Measurements from ENCODE around the gene KRT7.

KRT7 gene

DNA sequence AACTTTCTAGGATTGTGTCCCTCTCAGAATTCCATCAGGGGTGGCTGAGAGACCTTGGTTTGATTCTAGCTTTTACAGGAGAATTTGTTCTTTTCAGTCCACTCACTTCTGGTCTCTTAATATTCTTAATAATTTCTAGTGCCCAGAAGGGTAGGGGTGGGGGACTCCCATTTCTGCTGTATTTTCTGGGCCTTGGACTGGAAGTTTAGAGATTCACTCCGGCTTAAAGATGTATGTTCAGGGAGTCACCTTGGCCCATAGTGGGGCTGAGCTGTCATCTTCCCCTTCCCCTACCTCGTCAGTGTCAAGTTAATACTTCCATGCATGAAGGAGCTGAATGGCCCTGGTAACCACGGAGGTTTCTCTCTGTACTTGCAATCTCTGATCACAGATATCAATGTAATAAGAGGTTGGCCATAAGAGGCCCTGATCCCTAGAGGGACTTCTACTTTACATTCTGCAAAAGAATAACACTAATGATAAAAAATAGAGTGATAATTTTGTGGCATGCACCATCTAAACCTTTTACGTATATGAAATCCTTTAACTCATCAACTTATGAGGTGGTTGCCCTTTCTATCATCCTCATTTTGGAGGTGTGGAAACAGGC lies 51.6 kb downstream of the KRT7 start:
- Histone ChIP-seq H3K27ac (ENCODE audit: low read length) (no peak overlapping the region), H3K4me1 (ENCODE audit: low read length) (no peaks in the 10 kb centered on the region), H3K9me3 (replicated peaks; ENCODE audit: insufficient read depth, low read length) (no peaks in the 10 kb centered on the region), H3K36me3 (replicated peaks; ENCODE audit: insufficient read depth, low read length) (no peaks in the 10 kb centered on the region), H3K79me2 (ENCODE audit: low read length) (no peaks in the 10 kb centered on the region), H3K9ac (ENCODE audit: low read length) (no peak overlapping the region), H3K4me3 (ENCODE audit: low read length) (no peak overlapping the region), H3K9me2 (replicated peaks; ENCODE audit: insufficient read depth, low read length) (no peaks in the 10 kb centered on the region), H3K27me3 (replicated peaks; ENCODE audit: insufficient read depth, low read length) (peaks cover 15% of the 10 kb centered on the region; the same call in 1 of the 2 replicates), H2AFZ (ENCODE audit: low read length) (no peak overlapping the region), H4K20me1 (ENCODE audit: insufficient read depth, low read length) (no peaks in the 10 kb centered on the region), H3K4me2 (ENCODE audit: low read depth, low read length) (no peak overlapping the region), H3F3A (ENCODE audit: insufficient read depth, low read length) (no peaks in the 10 kb centered on the region)
- TF ChIP-seq EZH2phosphoT487 (IDR thresholded peaks at IDR 0.05; ENCODE audit: low read length): no peak
- TF ChIP-seq, protein P1, sequence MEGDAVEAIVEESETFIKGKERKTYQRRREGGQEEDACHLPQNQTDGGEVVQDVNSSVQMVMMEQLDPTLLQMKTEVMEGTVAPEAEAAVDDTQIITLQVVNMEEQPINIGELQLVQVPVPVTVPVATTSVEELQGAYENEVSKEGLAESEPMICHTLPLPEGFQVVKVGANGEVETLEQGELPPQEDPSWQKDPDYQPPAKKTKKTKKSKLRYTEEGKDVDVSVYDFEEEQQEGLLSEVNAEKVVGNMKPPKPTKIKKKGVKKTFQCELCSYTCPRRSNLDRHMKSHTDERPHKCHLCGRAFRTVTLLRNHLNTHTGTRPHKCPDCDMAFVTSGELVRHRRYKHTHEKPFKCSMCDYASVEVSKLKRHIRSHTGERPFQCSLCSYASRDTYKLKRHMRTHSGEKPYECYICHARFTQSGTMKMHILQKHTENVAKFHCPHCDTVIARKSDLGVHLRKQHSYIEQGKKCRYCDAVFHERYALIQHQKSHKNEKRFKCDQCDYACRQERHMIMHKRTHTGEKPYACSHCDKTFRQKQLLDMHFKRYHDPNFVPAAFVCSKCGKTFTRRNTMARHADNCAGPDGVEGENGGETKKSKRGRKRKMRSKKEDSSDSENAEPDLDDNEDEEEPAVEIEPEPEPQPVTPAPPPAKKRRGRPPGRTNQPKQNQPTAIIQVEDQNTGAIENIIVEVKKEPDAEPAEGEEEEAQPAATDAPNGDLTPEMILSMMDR (IDR thresholded peaks at IDR 0.05; ENCODE audit: low read length): no peak
- TF ChIP-seq EZH2 (optimal IDR thresholded peaks at IDR 0.05; ENCODE audit: low read depth, low read length): no peak
- no peak for DNase-seq

GRCh38 chr12:52285172-52285745 lies 52.2 kb downstream of the KRT7 start:
- Histone ChIP-seq H3K9me2 (replicated peaks; ENCODE audit: insufficient read depth, low read length) (no peaks in the 10 kb centered on the region), H3K9ac (ENCODE audit: low read length) (no peak overlapping the region), H4K20me1 (ENCODE audit: insufficient read depth, low read length) (no peaks in the 10 kb centered on the region), H3F3A (ENCODE audit: insufficient read depth, low read length) (no peaks in the 10 kb centered on the region), H3K4me1 (ENCODE audit: low read length) (no peaks in the 10 kb centered on the region), H3K36me3 (replicated peaks; ENCODE audit: insufficient read depth, low read length) (no peaks in the 10 kb centered on the region), H3K27me3 (replicated peaks; ENCODE audit: insufficient read depth, low read length) (peaks cover 14% of the 10 kb centered on the region; the same call in 1 of the 2 replicates), H3K4me3 (ENCODE audit: low read length) (no peak overlapping the region), H3K9me3 (replicated peaks; ENCODE audit: insufficient read depth, low read length) (no peaks in the 10 kb centered on the region), H2AFZ (ENCODE audit: low read length) (no peak overlapping the region), H3K79me2 (ENCODE audit: low read length) (no peaks in the 10 kb centered on the region), H3K27ac (ENCODE audit: low read length) (no peak overlapping the region), H3K4me2 (ENCODE audit: low read depth, low read length) (no peak overlapping the region)
- TF ChIP-seq EZH2phosphoT487 (IDR thresholded peaks at IDR 0.05; ENCODE audit: low read length) (no peak), EZH2 (optimal IDR thresholded peaks at IDR 0.05; ENCODE audit: low read depth, low read length) (no peak)
- TF ChIP-seq, protein P1 (IDR thresholded peaks at IDR 0.05; ENCODE audit: low read length): no peak
- DNase-seq: no peak

DNA sequence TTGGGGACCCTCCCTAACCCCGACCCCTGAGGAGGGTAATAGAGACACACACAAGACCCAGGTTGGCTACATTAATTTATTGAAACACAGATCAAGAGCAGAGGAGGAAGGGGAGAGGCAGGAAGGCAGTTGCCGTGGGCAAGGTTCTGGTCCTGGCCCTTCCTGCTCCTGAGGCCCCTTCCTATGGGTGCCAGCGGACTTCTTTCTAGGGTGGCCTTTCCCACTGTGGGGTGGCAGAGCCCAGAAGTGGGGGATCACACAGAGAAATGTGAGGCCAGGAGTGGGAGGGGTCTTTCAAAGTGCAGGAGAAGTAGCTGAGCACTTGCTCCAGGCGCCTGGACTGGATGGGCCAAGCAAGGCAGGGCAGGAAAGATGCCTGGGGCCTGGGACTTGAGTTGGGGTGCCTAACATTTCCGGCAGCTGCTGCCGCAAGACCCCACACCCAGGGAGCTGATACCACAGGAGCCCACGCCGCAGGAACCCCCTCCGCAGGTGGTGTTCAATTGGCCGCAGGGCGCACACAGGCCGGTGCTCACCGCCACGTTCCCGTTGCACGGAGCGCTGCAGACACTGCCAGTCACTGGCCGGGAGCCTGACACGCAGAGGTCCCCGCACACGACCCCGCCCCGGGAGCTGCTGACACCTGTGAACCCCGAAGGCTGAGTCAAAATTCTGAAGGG lies 52.9 kb downstream of the KRT7 start:
- no peak overlapping the region for H3K4me3 ChIP-seq (ENCODE audit: low read length)
- DNase-seq: no peak
- no peaks in the 10 kb centered on the region for H3K9me3 ChIP-seq (replicated peaks; ENCODE audit: insufficient read depth, low read length)
- no peaks in the 10 kb centered on the region for H3K36me3 ChIP-seq (replicated peaks; ENCODE audit: insufficient read depth, low read length)
- no peaks in the 10 kb centered on the region for H3K79me2 ChIP-seq (ENCODE audit: low read length)
- H3K9me2 ChIP-seq (replicated peaks; ENCODE audit: insufficient read depth, low read length): no peaks in the 10 kb centered on the region
- TF ChIP-seq EZH2 (optimal IDR thresholded peaks at IDR 0.05; ENCODE audit: low read depth, low read length) (no peak), EZH2phosphoT487 (IDR thresholded peaks at IDR 0.05; ENCODE audit: low read length) (no peak)
- TF ChIP-seq, protein P1 (IDR thresholded peaks at IDR 0.05; ENCODE audit: low read length): no peak
- no peaks in the 10 kb centered on the region for H4K20me1 ChIP-seq (ENCODE audit: insufficient read depth, low read length)
- no peak overlapping the region for H3K9ac ChIP-seq (ENCODE audit: low read length)
- no peak overlapping the region for H2AFZ ChIP-seq (ENCODE audit: low read length)
- no peak overlapping the region for H3K4me2 ChIP-seq (ENCODE audit: low read depth, low read length)
- H3K27me3 ChIP-seq (replicated peaks; ENCODE audit: insufficient read depth, low read length): peaks cover 6% of the 10 kb centered on the region; the same call in 1 of the 2 replicates
- H3K27ac ChIP-seq (ENCODE audit: low read length): no peak overlapping the region
- H3K4me1 ChIP-seq (ENCODE audit: low read length): no peaks in the 10 kb centered on the region
- no peaks in the 10 kb centered on the region for H3F3A ChIP-seq (ENCODE audit: insufficient read depth, low read length)
